Neural cell (in vitro differentiated cells): Measurements from ENCODE around the gene FNDC3B. TPM values are rescaled to one million over a fixed set of nuclear protein-coding genes. Genes with fewer than 3 reads are reported as not detected.
A peak's percentile ranks its signal among the peaks of the same experiment; 100 is the strongest.

Experiments used
- H2AFZ ChIP-seq: fragments of 200-600, 300-800 bp; sonication (generic), shearing (Covaris generic); 2 replicates; pipeline ENCODE4 v1.6.0; 2014; ENCODE audit warnings: low read depth, mild to moderate bottlenecking, antibody characterized with exemption, low read length, moderate library complexity
- H3F3A ChIP-seq: fragments of 200-600 bp; shearing (Covaris generic); 2 replicates; pipeline ENCODE4 v1.6.1; 2016; ENCODE audit warnings: mild to moderate bottlenecking, moderate library complexity, mixed read lengths, antibody characterized with exemption, low read length; ENCODE audit not compliant: insufficient read depth, poor library complexity, severe bottlenecking
- H3K27ac ChIP-seq: fragments of 200-600, 300-800 bp; sonication (generic), shearing (Covaris generic); 2 replicates; pipeline ENCODE4 v1.5.1; 2014; ENCODE audit warnings: mild to moderate bottlenecking, low read length, moderate library complexity
- H3K27me3 ChIP-seq: fragments of 300-800, 200-600 bp; sonication (generic), shearing (Covaris generic); 2 replicates; pipeline ENCODE4 v1.6.0; 2014; ENCODE audit warnings: mild to moderate bottlenecking, low read depth, low read length, moderate library complexity; ENCODE audit not compliant: insufficient read depth
- H3K36me3 ChIP-seq: fragments of 300-800, 200-600 bp; sonication (generic), shearing (Covaris generic); 2 replicates; pipeline ENCODE4 v1.5.1; 2014; ENCODE audit warnings: mild to moderate bottlenecking, antibody characterized with exemption, low read length, moderate library complexity; ENCODE audit not compliant: insufficient read depth
- H3K4me2 ChIP-seq: fragments of 300-800, 200-600 bp; sonication (generic), shearing (Covaris generic); 2 replicates; pipeline ENCODE4 v1.6.0; 2014; ENCODE audit warnings: mild to moderate bottlenecking, low read length
- H3K4me3 ChIP-seq: fragments of 300-800, 200-600 bp; sonication (generic), shearing (Covaris generic); 2 replicates; pipeline ENCODE4 v1.5.1; 2014; ENCODE audit warnings: mild to moderate bottlenecking, low read length, moderate library complexity
- H3K79me2 ChIP-seq: fragments of 200-600 bp; shearing (Covaris generic); replicated peaks from 2 replicates; pipeline ENCODE4 v1.6.0; 2014; ENCODE audit warnings: mild to moderate bottlenecking, low read length, moderate library complexity; ENCODE audit not compliant: insufficient read depth
- H3K9ac ChIP-seq: fragments of 300-800, 200-600 bp; sonication (generic), shearing (Covaris generic); 2 replicates; pipeline ENCODE4 v1.6.1; 2016; ENCODE audit warnings: mild to moderate bottlenecking, low read length, mixed read lengths
- H3K9me2 ChIP-seq: fragments of 200-600 bp; shearing (Covaris generic); 2 replicates; pipeline ENCODE4 v1.6.1; 2016; ENCODE audit warnings: mild to moderate bottlenecking, low read length, mixed read lengths; ENCODE audit not compliant: insufficient read depth
- H3K9me3 ChIP-seq: fragments of 200-600, 300-800 bp; sonication (generic), shearing (Covaris generic); 2 replicates; pipeline ENCODE4 v1.6.1; 2016; ENCODE audit warnings: mild to moderate bottlenecking, mixed run types, low read length, moderate library complexity, mixed read lengths
- H4K20me1 ChIP-seq: fragments of 200-600 bp; shearing (Covaris generic); 2 replicates; pipeline ENCODE4 v1.6.1; 2016; ENCODE audit warnings: mild to moderate bottlenecking, mixed run types; ENCODE audit not compliant: insufficient read depth
- CTCF ChIP-seq: fragments of 450-650 bp; IDR thresholded peaks from 2 replicates; pipeline ENCODE4 v1.5.1; 2014; ENCODE audit warnings: antibody characterized with exemption, mild to moderate bottlenecking, moderate library complexity; ENCODE audit not compliant: poor library complexity, severe bottlenecking
- EP300 ChIP-seq: fragments of 450-650 bp; conservative IDR thresholded peaks from 2 replicates; pipeline ENCODE4 v1.6.1; 2014; ENCODE audit warnings: antibody characterized with exemption, mild to moderate bottlenecking, moderate library complexity; ENCODE audit not compliant: poor library complexity, severe bottlenecking
- EZH2 ChIP-seq: fragments of 200-600, 300-800 bp; shearing (Covaris generic), sonication (generic); IDR thresholded peaks from 2 replicates; pipeline ENCODE4 v1.6.1; 2014; ENCODE audit warnings: antibody characterized with exemption, low read length, borderline replicate concordance, mild to moderate bottlenecking; ENCODE audit not compliant: insufficient read depth, poor library complexity, severe bottlenecking
- MXI1 ChIP-seq: fragments of 450-650 bp; conservative IDR thresholded peaks from 2 replicates; pipeline ENCODE4 v1.6.1; 2014; ENCODE audit warnings: antibody characterized with exemption, mild to moderate bottlenecking; ENCODE audit not compliant: poor library complexity, severe bottlenecking
- POLR2AphosphoS5 ChIP-seq: IDR thresholded peaks from 2 replicates; pipeline ENCODE4 v1.6.1; 2012
- RAD21 ChIP-seq: fragments of 450-650 bp; conservative IDR thresholded peaks from 2 replicates; pipeline ENCODE4 v1.6.1; 2014; ENCODE audit warnings: antibody characterized with exemption, mild to moderate bottlenecking, moderate library complexity
- REST ChIP-seq: IDR thresholded peaks from 2 replicates; pipeline ENCODE4 v1.6.1; 2012; ENCODE audit warnings: borderline replicate concordance
- SMC3 ChIP-seq: fragments of 450-650 bp; conservative IDR thresholded peaks from 2 replicates; pipeline ENCODE4 v1.6.1; 2014; ENCODE audit warnings: antibody characterized with exemption, mild to moderate bottlenecking, moderate library complexity; ENCODE audit not compliant: poor library complexity
- TAF1 ChIP-seq: IDR thresholded peaks from 2 replicates; pipeline ENCODE4 v1.6.1; 2012; ENCODE audit warnings: low read depth
- polyA plus RNA-seq: library from polyadenylated mRNA; depleted of rRNA; stranded (reverse); fragments of >200 nt; gene quantifications from 2 replicates; pipeline ENCODE4 v1.2.3, GENCODE V29; 2014

FNDC3B gene
- polyA plus RNA-seq, 1 donor from 2014 or later, result 4.9 TPM

GRCh38 chr3:172279191-172279640 is 239.8 kb downstream of the FNDC3B start:
- Histone ChIP-seq H3F3A (no peaks in the 10 kb centered on the region), H3K4me3 (no peak overlapping the region), H3K79me2 (no peaks in the 10 kb centered on the region), H3K36me3 (no peaks in the 10 kb centered on the region), H4K20me1 (no peaks in the 10 kb centered on the region), H2AFZ (no peak overlapping the region), H3K9me2 (no peaks in the 10 kb centered on the region), H3K9ac (no peak overlapping the region), H3K9me3 (no peaks in the 10 kb centered on the region), H3K27ac (no peak overlapping the region), H3K4me2 (no peak overlapping the region), H3K27me3 (no peaks in the 10 kb centered on the region)
- TF ChIP-seq CTCF, result no peak
- no peak for TF ChIP-seq MXI1
- no peak for TF ChIP-seq POLR2AphosphoS5
- TF ChIP-seq EZH2, result no peak
- no peak for TF ChIP-seq REST
- TF ChIP-seq SMC3, result no peak
- no peak for TF ChIP-seq EP300
- no peak for TF ChIP-seq RAD21
- no peak for TF ChIP-seq TAF1

GRCh38 chr3:172279974-172280373 is 240.6 kb downstream of the FNDC3B start:
- Histone ChIP-seq H2AFZ (no peak overlapping the region), H3K27me3 (no peaks in the 10 kb centered on the region), H4K20me1 (no peaks in the 10 kb centered on the region), H3K9me3 (no peaks in the 10 kb centered on the region), H3K79me2 (no peaks in the 10 kb centered on the region), H3K4me2 (no peak overlapping the region), H3K27ac (peak overlapping the region; percentile 63), H3K9me2 (no peaks in the 10 kb centered on the region), H3K4me3 (no peak overlapping the region), H3K36me3 (no peaks in the 10 kb centered on the region), H3K9ac (no peak overlapping the region), H3F3A (no peaks in the 10 kb centered on the region)
- TF ChIP-seq SMC3, result no peak
- TF ChIP-seq MXI1, result no peak
- TF ChIP-seq TAF1, result no peak
- no peak for TF ChIP-seq RAD21
- TF ChIP-seq EZH2, result no peak
